Inflammatory macrophage (primary cell): ENCODE results near the gene TAS2R9.
"Not testable (repeated sequence)": the region's sequence is repeated elsewhere in the genome, so short reads cannot be mapped to it uniquely, and the experiment has no call there.

Experiments used
- DNase-seq, 2 donors: peaks; one replicate each; pipeline ENCODE4 v3.0.0-alpha.2; 2020 to 2022
- total RNA-seq, 18 experiments: gene quantifications; one replicate each; lab custom pipeline; 2026; ENCODE audit warnings: mixed read lengths in 6 of 18, inconsistent platforms in 2 of 18; lab: John Stamatoyannopoulos, UW

Gene TAS2R9, protein sequence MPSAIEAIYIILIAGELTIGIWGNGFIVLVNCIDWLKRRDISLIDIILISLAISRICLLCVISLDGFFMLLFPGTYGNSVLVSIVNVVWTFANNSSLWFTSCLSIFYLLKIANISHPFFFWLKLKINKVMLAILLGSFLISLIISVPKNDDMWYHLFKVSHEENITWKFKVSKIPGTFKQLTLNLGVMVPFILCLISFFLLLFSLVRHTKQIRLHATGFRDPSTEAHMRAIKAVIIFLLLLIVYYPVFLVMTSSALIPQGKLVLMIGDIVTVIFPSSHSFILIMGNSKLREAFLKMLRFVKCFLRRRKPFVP
- total RNA-seq: 0 to 0.10 (median 0) reads per million in 18 experiments

DNA sequence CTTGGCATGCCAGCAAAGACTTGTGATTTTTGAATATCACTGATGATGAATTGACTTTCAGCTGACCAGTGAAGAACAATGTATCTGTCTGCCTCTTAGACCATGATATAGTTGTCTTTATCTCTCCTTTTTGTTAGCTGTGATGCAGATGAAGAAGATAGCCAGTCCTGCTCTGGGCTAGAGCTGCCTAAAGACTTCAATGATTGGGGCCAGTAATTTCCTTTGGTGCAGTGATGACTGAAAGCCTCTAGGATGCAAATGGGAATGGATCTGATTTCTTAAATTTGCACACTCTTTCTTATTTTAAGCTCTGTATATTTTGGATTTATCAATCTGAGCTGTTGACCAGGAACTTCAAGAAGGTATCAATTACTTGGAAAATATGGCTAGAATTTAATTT lies at the start of gene TAS2R9:
Gene TAS2R9 (minus strand): TSS at position 101 of the 400 bp plus-strand sequence. CDS start 93 bp downstream, at position 8.
- DNase-seq: no peak

DNA sequence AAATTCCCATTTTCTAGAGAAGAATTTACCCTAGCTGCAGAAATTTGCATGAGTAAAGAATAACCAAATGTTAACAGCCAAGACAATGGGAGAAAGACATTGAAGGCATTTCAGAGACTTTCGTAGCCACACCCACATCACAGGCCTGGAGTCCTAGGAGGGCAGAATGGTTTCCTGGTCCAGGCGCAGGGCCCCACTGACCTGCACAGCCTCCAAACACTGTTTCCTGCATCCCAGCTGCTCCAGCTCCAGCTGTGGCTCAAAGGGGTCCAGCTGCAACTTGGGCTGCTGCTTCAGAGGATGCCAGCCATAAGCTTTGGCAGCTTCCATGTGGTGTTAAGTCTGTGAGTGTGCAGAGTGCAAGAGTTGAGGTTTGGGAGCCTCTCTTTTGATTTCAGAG lies 45.8 kb upstream of the TAS2R9 start:
- no peak for DNase-seq

DNA sequence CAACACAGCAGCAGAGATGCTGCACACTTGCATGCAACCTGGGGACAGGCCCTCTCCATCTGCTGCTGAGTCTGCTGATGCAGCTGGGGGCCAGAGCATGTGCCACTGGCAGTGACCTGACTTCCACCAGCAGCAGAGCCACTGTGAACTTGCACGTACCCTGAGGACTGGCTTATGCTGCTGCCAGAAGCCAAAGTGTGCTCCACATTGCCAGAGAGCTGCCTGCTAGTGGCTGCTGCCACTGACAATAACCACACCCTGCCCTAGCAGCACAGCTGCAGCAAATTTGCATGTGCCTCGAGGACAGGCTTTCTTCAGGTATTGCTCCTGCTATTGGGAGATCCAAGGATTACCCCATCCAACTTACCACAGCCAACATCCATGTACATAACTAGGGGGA lies 43.8 kb upstream of the TAS2R9 start:
- DNase-seq: no peak

DNA sequence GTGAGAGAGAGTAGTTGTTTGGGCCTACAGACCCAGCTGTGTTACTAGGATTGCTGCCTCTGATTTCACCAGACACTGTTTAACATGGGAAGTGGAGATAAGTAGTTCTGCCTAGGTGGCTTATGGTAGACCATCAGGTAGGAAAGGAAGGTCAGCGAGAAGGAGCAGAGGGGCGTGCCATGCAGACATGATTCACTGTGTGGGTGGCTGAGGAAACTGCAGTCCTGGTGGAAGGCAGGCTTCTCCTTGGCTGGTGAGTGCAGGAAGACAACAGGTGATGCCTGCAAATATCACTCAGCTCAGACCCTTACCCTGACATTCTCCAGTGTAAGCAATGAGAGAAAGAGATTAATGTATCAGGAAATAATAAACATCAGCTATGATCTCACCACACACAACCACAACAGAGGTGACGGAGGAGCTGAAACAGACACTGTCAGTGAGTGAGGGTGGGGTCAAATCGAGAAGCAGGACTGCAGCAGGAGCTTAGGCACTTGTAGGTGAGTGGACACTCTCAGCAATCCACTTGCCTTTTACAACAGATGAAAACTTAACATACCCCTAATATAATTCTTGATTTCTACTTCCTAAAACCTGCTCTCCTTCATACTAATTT lies 41.4 kb upstream of the TAS2R9 start:
- DNase-seq: no peak

DNA sequence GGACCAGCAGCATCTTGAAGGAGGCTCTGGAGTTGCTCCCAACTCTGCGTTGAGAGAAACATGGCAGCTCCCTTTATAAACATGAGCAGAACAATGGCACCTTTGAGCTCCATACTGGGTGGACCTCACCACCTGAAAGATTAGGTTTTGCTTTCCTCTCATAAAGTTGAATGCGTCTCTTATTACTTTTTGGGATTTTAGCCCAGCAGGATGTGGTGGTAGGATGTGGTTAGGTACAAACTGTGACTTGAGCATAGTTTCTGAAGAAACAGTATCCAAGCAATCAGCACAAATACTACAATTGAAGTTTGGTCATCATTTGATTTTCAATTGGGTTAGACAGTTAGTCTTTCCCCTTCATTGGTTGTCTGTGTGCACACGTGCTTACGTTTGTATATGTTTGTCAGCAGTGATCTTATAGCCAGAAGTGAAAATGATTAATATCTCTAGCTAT lies 39.5 kb upstream of the TAS2R9 start, which contains the start of gene PRR4:
Gene PRR4 (minus strand): TSS at position 51 of the 454 bp plus-strand sequence. CDS start 38 bp downstream, at position 13.
- DNase-seq: no peak

DNA sequence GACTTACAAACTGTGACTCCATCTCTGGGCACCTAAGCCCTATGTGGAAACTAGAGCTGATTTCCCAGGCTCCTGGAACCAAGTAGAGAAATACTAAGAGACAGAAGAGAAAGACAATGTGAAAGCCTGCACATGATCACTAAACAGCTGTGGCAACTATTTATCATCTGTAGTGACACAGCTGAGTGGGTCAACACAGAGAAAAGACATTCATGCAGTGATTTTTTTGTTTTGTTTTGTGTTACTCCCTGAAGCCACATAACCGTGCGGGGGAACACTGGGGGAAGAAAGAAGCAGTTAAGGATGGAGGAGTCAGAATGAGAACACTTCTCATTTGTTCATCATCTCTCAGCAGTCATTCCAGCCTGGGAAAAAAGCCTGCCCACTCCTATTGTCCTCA lies 37.8 kb upstream of the TAS2R9 start:
- DNase-seq: no peak

DNA sequence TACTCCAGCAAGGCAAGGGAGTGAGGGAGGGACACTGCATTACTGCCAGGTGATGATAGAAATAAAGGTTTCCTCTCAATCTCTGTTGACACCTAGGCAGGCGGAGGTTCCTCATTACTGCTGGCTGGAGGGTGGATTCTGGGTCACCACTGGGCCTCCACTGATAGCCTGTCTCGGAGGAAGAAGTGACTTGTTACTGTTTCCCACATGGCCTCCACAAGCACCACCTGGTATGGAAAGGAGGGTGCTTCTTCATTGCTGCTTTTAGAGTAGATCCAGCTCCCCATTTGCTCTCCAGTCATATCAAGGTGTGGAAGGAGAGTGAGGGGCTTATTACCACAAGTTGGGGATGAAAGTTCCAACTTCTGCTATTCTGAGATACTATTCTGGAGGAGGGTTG lies 32.9 kb upstream of the TAS2R9 start:
- no peak for DNase-seq

DNA sequence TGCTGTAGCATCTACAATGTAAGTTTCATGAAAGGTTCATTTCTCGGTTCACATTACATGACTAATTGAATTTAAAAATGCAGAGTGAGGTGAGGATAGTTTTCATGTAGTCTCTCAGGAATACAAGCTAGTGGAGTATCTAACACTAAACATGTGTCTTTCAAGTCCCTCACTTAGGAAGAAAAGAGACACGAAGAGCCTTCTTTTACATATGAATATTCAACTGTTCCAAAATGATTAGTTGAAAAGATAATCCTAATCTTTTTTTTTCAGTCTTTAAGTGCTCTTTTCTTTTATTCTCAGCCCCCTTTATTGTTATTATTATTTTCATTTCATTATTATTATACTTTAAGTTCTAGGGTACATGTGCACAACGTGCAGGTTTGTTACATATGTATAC lies 28.5 kb upstream of the TAS2R9 start:
- no peak for DNase-seq

DNA sequence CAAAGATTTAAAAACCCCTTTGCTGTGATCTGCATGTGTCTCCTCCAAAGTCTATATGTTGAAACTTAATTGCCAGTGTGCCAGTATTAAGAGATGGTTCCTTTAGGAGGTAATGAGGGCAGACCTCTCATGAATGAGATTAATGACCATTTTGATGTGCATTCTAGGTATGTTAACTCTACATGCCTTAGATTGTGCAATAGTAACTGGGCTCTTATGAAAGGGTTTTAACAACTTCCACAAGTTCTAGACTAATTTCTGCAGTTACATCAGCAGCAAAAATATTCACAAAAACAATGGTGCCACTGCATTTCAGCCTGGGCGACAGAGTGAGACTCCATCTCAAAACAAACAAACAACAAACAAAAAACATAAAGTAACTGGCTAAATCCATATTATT lies 20.0 kb upstream of the TAS2R9 start:
- DNase-seq: no peak

DNA sequence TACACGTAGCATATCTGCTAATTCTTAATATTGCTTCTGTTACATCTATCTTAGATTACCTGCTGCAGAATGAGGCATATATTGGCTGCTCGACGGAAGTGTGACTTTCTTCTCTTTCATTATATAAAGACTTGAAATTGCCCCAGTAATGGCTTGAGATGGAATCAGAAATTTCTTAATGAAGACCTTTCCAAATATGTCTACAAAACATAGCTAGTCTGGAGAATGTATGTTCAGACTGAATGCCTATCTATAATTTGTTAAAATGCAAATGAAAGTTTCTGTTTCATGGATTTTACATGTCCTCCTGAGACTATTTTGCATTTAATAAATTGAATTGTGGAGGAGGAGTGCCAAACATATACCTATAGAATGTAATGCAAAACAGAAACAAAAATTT lies 16.3 kb upstream of the TAS2R9 start, which contains the start of gene TAS2R10:
Gene TAS2R10 (minus strand): TSS at position 101 of the 400 bp plus-strand sequence. CDS start 89 bp downstream, at position 12.
- no peak for DNase-seq

DNA sequence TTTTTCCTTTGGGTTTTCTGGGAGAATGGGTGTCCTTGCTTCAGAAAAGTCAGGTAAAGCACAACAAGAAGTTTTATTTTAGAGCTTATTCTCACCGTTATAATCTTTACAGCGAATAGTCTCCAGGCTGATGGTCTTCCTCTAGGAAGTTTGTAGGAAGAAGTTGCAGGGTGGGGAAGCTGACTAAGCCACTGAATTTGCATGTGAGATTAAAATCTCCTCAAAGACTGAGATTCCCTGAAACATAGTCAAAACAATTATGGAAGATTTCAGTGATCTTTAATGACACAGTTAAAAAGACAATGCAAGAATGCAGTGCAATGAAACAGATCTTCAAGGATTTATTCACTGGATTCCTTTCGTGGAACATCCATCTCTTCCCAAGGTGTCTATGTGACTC lies 15.0 kb upstream of the TAS2R9 start:
- no peak for DNase-seq

DNA sequence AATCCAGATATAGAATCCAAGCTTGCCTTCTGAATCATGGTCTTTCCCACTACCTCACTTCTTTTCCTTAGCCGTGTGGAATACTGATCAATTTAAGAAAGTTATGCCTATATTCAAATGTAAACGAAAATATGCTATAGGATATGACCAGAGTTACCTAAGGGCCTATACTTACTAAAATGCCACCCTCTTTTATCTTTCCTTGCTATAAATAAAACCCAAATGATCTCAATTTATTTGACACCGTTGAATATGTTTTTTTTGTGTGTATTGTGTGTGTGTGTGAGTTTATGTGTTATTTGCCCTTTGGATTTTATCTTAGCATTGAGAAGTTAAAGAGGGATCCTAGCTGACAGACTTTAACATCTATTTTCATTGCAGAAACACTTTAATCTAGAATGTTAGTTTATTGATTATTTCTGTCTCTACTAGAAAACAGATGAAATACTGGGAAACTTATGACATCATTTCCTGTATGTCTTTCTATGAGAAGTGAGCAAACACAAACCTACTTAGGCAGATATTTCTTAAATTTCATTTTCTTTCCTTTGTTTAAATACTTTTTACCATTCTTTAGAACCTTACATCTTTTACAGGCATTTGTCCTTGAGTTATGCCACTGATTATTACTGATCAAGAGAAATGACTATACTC lies 2.0 kb upstream of the TAS2R9 start:
- DNase-seq: no peak

DNA sequence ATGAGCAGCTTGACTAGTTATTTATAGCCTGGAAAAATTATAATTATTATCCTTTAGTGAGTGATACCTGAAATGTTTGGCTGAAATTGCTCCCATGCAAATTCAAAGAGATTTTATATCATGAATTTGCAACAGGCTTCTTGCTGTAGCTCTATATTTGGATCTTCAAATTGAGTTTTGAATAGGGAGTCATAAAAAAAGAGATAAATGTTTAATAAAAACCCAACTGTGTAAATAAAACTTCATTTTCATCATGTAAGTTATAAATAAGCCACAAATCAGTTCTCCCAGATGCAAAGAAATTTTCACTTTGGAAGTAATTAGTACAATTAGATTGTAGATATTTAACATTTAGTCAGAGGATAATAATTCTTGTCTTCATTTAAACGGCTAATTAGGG lies 2.8 kb downstream of the TAS2R9 start, which contains the start of gene TAS2R8:
Gene TAS2R8 (minus strand): TSS at position 101 of the 400 bp plus-strand sequence. CDS start 306 bp downstream, outside the sequence.
- DNase-seq: no peak

DNA sequence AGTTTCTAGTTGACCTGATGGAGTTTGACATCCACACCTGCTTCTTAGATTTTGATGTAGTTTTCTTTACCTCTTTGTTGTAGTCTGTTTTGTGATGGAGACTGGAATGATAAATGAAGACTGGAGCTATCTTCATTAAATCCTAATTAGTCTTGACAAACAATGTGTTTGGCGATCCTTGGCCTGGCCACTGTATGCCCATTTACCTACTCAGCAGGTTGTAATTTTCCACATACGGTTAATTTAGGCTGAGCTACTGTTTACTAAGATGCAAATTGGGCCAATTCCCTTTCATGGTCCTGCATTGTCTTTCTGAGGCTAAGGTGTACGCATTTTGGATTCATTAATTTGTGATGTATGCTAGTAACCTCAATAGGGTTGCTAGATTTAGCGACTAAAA lies 7.4 kb downstream of the TAS2R9 start, which contains the start of gene TAS2R7:
Gene TAS2R7 (minus strand): TSS at position 41 of the 400 bp plus-strand sequence. CDS start 57 bp downstream, outside the sequence.
- no peak for DNase-seq

DNA sequence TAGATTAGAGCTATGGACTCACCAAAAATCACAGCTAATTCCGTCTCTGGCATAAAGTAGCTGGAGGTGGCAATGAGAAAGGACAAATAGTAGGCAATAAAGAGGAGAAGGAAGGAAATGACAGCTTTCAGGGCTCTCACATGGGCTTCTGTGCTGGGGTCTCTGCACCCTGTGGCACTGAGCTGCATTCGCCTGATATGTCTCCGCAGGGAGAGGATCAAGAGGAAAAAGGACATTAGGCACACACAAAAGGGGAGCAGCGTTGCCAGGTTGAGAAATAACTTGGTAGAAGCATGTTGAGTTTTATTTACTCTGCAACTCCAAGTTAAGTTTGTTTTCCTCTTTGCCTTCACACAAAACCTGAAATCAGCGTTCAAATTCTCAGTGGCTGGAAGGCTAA lies 8.2 kb downstream of the TAS2R9 start:
- DNase-seq: no peak

DNA sequence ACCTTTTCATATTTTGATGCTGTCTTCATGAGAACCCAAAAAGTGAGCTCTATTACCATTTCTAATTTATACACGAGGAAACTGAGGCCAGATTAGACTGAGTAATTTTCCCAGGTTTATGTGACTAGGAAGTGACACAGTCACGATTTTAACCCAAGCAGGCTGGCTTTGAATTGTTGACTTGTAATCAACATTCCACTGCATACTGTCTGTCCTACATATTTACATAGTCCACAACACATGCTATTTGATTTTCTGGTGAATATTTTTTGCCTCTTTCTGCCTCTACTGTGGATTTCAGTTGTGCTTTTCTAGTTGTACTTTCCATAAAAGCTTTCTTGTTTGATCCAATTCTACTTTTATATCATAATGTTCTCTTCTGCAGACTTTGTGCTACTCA lies 15.7 kb downstream of the TAS2R9 start:
- DNase-seq: no peak

DNA sequence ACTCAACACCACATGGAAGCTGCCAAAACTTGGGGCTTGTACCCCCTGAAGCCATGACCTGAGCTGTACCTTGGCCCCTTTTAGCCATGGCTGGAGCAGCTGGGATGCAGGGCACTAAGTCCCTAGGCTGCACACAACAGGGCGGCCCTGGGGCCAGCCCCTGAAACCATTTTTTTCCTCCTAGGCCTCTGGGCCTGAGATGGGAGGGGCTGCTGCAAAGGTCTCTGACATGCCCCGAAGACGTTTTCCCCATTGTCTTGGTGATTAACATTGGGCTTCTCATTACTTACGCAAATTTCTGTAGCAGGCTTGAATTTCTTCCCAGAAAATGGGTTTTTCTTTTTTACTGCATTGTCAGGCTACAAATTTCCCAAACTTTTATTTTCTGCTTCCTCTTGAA lies 18.2 kb downstream of the TAS2R9 start:
- DNase-seq: not testable (repeated sequence)

DNA sequence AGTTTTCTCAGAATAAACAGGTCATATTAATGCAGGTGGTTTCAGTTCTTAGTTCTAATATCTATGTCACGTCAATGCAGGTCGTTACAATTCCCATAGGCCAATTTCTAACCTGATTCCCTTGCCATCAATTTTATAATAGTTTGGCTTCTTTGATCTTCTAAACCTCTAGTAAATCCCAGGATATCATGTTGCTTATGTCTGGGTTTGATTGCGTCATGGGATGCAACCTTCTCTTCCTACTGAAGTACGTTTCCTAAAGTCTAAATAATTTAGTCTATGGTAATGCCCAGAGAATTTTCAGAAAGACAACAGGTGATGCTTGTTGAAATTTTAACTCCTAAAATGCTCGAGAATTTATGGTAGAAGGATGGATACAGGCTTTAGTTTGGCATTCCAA lies 26.7 kb downstream of the TAS2R9 start:
- DNase-seq: no peak

DNA sequence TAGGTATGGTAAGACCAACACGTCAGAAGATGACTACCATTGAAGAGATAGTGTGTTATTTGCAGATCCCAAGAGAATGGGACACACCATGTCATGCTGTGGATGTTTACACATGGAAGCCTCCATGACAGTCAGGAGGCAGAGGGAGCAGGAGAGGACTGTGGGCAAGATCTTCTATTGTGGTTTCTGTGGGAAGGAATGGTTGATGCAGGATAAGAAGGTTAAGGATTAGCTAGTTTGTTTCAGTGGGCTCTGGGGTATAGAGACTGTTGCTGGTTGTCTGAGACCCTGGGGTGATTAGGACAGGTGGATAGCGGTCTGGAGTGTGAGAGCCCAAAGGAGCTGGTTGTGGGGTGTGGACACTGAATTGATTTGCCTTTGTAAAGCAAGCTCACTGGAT lies 30.9 kb downstream of the TAS2R9 start:
- no peak for DNase-seq

DNA sequence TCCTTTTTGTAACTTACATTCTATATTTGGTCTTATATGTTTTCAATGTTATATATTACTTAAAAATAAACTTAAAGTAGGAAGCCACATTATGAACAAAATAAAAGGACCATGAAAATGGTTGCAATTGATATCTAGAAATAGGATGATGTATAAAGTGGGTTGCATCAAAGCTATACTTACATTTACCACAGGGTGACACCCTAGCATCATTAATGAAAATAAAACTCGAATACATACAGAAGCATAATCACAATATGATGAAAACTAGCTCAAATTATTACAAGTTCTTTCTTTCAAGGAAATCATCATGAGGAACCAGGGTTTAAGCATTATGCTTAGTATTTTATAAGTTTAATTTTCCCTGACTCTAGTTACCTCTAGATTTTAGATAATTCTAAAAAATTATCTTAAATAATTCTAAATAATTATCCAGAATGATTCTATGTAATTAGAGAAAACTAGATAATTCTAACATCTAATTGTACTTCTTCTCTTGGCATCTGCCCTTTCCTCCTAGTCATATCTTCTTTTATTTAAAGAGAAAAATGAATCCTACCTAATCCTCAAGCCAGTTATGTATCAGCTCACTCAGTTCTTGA lies 38.7 kb downstream of the TAS2R9 start:
- DNase-seq: peak; percentile 6 to 57

DNA sequence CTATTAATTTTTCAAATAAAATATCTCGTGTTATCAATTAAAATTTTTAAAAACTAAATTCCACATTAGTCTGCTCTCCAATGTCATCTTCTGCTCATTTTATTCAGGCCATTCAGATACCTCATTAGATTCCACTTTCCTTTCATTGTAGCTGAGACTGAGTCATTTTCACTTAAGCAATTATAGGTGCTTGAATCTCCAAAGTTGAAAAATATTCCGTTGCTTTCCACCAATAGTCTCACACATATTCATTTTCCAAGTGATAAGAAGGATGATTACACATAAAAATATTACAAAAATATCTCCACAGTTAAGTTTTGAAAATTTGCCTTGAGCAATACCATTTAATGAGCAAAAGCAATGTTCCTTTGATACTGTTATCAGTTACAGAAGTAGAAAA lies 50.3 kb downstream of the TAS2R9 start:
- DNase-seq: no peak
